ENCODE results near the gene ARID1B. TPM values are rescaled to one million over a fixed set of nuclear protein-coding genes. Genes with fewer than 3 reads are reported as not detected.

Gene ARID1B
- total and polyA plus RNA-seq, 7 experiments from 2014 or later, result 17.5 to 164 (median 139) TPM

GRCh38 chr6:156955494-156956183 is 178.5 kb downstream of the ARID1B start:
- Histone ChIP-seq H3K9me3 (ENCODE audit: control insufficient read depth in 2 of 3, low read length in 3 of 3) (no peaks in the 10 kb centered on the region), H3K27me3 (ENCODE audit: control insufficient read depth in 2 of 2, insufficient read depth in 2 of 2, low read length in 2 of 2) (no peaks in the 10 kb centered on the region), H3K4me1 (ENCODE audit: control insufficient read depth in 2 of 2, insufficient read depth in 2 of 2, low read length in 2 of 2) (peaks cover 15 to 17% of the 10 kb centered on the region in 2 donors), H3K27ac (ENCODE audit: low read depth, low read length) (no peak overlapping the region), H3K36me3 (ENCODE audit: control insufficient read depth in 2 of 3, insufficient read depth in 3 of 3, low read length in 3 of 3) (no peaks in the 10 kb centered on the region), H3K4me3 (ENCODE audit: low read length) (no peak overlapping the region)
- ATAC-seq, result no peak
- no peak overlapping the region for H3K4me3 Mint-ChIP-seq
- no peaks in the 10 kb centered on the region for H3K9me3 Mint-ChIP-seq
- no peak for DNase-seq
- intact Hi-C loops (cut with micrococcal nuclease), result no loop called here
- H3K36me3 Mint-ChIP-seq, result peaks cover 0 to 7% (median 2%) of the 10 kb centered on the region in 5 donors
- H3K27me3 Mint-ChIP-seq, result no peaks in the 10 kb centered on the region
- ChIA-PET CTCF (no interaction called here), POLR2A (interaction anchor here (0.6 to 1.6 kb wide), 2 partner anchors 65 to 265 kb away, joined by 3 to 7 read pairs; no protein-coding TSS in a partner anchor)
- peaks cover 36 to 76% (median 72%) of the 10 kb centered on the region in 7 donors for H3K4me1 Mint-ChIP-seq
- H3K27ac Mint-ChIP-seq, result peak overlapping the region in 3 of 9 donors; percentile 6 to 55 (median 45)

- POLR2A ChIA-PET, result no interaction called here
- Histone ChIP-seq H3K27ac (ENCODE audit: low read depth, low read length) (no peak overlapping the region), H3K4me1 (ENCODE audit: control insufficient read depth in 2 of 2, insufficient read depth in 2 of 2, low read length in 2 of 2) (peaks cover 15 to 17% of the 10 kb centered on the region in 2 donors), H3K9me3 (ENCODE audit: control insufficient read depth in 2 of 3, low read length in 3 of 3) (no peaks in the 10 kb centered on the region), H3K27me3 (ENCODE audit: control insufficient read depth in 2 of 2, insufficient read depth in 2 of 2, low read length in 2 of 2) (no peaks in the 10 kb centered on the region), H3K4me3 (ENCODE audit: low read length) (no peak overlapping the region), H3K36me3 (ENCODE audit: control insufficient read depth in 2 of 3, insufficient read depth in 3 of 3, low read length in 3 of 3) (no peaks in the 10 kb centered on the region)
- Mint-ChIP-seq H3K27ac (no peak overlapping the region), H3K4me3 (no peak overlapping the region), H3K4me1 (peaks cover 36 to 75% (median 71%) of the 10 kb centered on the region in 7 donors), H3K36me3 (peaks cover 0 to 7% (median 2%) of the 10 kb centered on the region in 5 donors), H3K27me3 (no peaks in the 10 kb centered on the region), H3K9me3 (no peaks in the 10 kb centered on the region)
- DNase-seq (no peak), ATAC-seq (no peak)
- intact Hi-C loops (cut with micrococcal nuclease), result no loop called here
- CTCF ChIA-PET, result no interaction called here
Measured at GRCh38 chr6:156956286-156956685, 179.1 kb downstream of the ARID1B start.

- CTCF ChIA-PET, result interaction anchor here (1.0 kb wide), 1 partner anchor 10 kb away, joined by 3 read pairs; no protein-coding TSS in a partner anchor
- Mint-ChIP-seq H3K9me3 (peaks cover 0 to 1% (median 0%) of the 10 kb centered on the region in 11 donors), H3K4me1 (peaks cover 31 to 73% (median 66%) of the 10 kb centered on the region in 7 donors), H3K4me3 (no peak overlapping the region), H3K27me3 (no peaks in the 10 kb centered on the region), H3K27ac (peak overlapping the region in 4 of 9 donors; percentile 2 to 14 (median 10)), H3K36me3 (peaks cover 0 to 9% (median 2%) of the 10 kb centered on the region in 5 donors)
- intact Hi-C loops (cut with micrococcal nuclease), result no loop called here
- no peak for ATAC-seq
- POLR2A ChIA-PET, result no interaction called here
- Histone ChIP-seq H3K36me3 (ENCODE audit: control insufficient read depth in 2 of 3, insufficient read depth in 3 of 3, low read length in 3 of 3) (no peaks in the 10 kb centered on the region), H3K27ac (ENCODE audit: low read depth, low read length) (no peak overlapping the region), H3K9me3 (ENCODE audit: control insufficient read depth in 2 of 3, low read length in 3 of 3) (no peaks in the 10 kb centered on the region), H3K27me3 (ENCODE audit: control insufficient read depth in 2 of 2, insufficient read depth in 2 of 2, low read length in 2 of 2) (no peaks in the 10 kb centered on the region), H3K4me3 (ENCODE audit: low read length) (no peak overlapping the region), H3K4me1 (ENCODE audit: control insufficient read depth in 2 of 2, insufficient read depth in 2 of 2, low read length in 2 of 2) (peaks cover 13% of the 10 kb centered on the region in 2 donors)
- no peak for DNase-seq
Measured at GRCh38 chr6:156957931-156958547, 180.9 kb downstream of the ARID1B start.

- Mint-ChIP-seq H3K4me1 (peaks cover 24 to 73% (median 65%) of the 10 kb centered on the region in 7 donors), H3K27ac (no peak overlapping the region), H3K27me3 (no peaks in the 10 kb centered on the region), H3K4me3 (no peak overlapping the region), H3K9me3 (peaks cover 0 to 1% (median 0%) of the 10 kb centered on the region in 11 donors), H3K36me3 (peaks cover 0 to 11% (median 0%) of the 10 kb centered on the region in 5 donors)
- Histone ChIP-seq H3K27me3 (ENCODE audit: control insufficient read depth in 2 of 2, insufficient read depth in 2 of 2, low read length in 2 of 2) (no peaks in the 10 kb centered on the region), H3K27ac (ENCODE audit: low read depth, low read length) (no peak overlapping the region), H3K36me3 (ENCODE audit: control insufficient read depth in 2 of 3, insufficient read depth in 3 of 3, low read length in 3 of 3) (no peaks in the 10 kb centered on the region), H3K4me3 (ENCODE audit: low read length) (no peak overlapping the region), H3K4me1 (ENCODE audit: control insufficient read depth in 2 of 2, insufficient read depth in 2 of 2, low read length in 2 of 2) (peaks cover 4 to 15% of the 10 kb centered on the region in 2 donors), H3K9me3 (ENCODE audit: control insufficient read depth in 2 of 3, low read length in 3 of 3) (no peaks in the 10 kb centered on the region)
- ChIA-PET CTCF (interaction anchor here (0.8 kb wide), 1 partner anchor 27 kb away, joined by 3 read pairs; no protein-coding TSS in a partner anchor), POLR2A (no interaction called here)
- ATAC-seq, result no peak
- intact Hi-C loops (cut with micrococcal nuclease), result no loop called here
- DNase-seq, result no peak
Measured at GRCh38 chr6:156960525-156960924, 183.3 kb downstream of the ARID1B start.

GRCh38 chr6:156961282-156961892 is 184.2 kb downstream of the ARID1B start:
- Histone ChIP-seq H3K9me3 (ENCODE audit: control insufficient read depth in 2 of 3, low read length in 3 of 3) (no peaks in the 10 kb centered on the region), H3K36me3 (ENCODE audit: control insufficient read depth in 2 of 3, insufficient read depth in 3 of 3, low read length in 3 of 3) (no peaks in the 10 kb centered on the region), H3K27me3 (ENCODE audit: control insufficient read depth in 2 of 2, insufficient read depth in 2 of 2, low read length in 2 of 2) (no peaks in the 10 kb centered on the region), H3K4me1 (ENCODE audit: control insufficient read depth in 2 of 2, insufficient read depth in 2 of 2, low read length in 2 of 2) (peaks cover 4 to 14% of the 10 kb centered on the region in 2 donors), H3K4me3 (ENCODE audit: low read length) (no peak overlapping the region), H3K27ac (ENCODE audit: low read depth, low read length) (no peak overlapping the region)
- Mint-ChIP-seq H3K4me3 (no peak overlapping the region), H3K27me3 (no peaks in the 10 kb centered on the region), H3K4me1 (peaks cover 20 to 70% (median 62%) of the 10 kb centered on the region in 7 donors), H3K36me3 (peaks cover 0 to 11% (median 0%) of the 10 kb centered on the region in 5 donors), H3K9me3 (peaks cover 0 to 1% (median 0%) of the 10 kb centered on the region in 11 donors), H3K27ac (no peak overlapping the region)
- no peak for ATAC-seq
- ChIA-PET CTCF (interaction anchor here (0.8 kb wide), 1 partner anchor 28 kb away, joined by 3 read pairs; no protein-coding TSS in a partner anchor), POLR2A (no interaction called here)
- intact Hi-C loops (cut with micrococcal nuclease), result no loop called here
- no peak for DNase-seq

GRCh38 chr6:156963712-156964700 is 186.8 kb downstream of the ARID1B start:
- H3K4me3 ChIP-seq (ENCODE audit: low read length), result no peak overlapping the region
- ATAC-seq (peak; percentile 81), DNase-seq (no peak)
- Mint-ChIP-seq H3K27ac (peak overlapping the region in 2 of 9 donors; percentile 8 to 43), H3K36me3 (peaks cover 0 to 12% (median 0%) of the 10 kb centered on the region in 5 donors), H3K27me3 (no peaks in the 10 kb centered on the region), H3K4me1 (peaks cover 10 to 66% (median 58%) of the 10 kb centered on the region in 7 donors), H3K9me3 (peaks cover 0 to 1% (median 0%) of the 10 kb centered on the region in 11 donors), H3K4me3 (peak overlapping the region in 4 of 10 donors; percentile 6 to 37 (median 29))
- H3K27ac ChIP-seq (ENCODE audit: low read depth, low read length), result no peak overlapping the region
- H3K27me3 ChIP-seq (ENCODE audit: control insufficient read depth in 2 of 2, insufficient read depth in 2 of 2, low read length in 2 of 2), result no peaks in the 10 kb centered on the region
- peaks cover 0 to 5% of the 10 kb centered on the region in 2 donors for H3K4me1 ChIP-seq (ENCODE audit: control insufficient read depth in 2 of 2, insufficient read depth in 2 of 2, low read length in 2 of 2)
- intact Hi-C loops (cut with micrococcal nuclease), result loop anchor here in 1 of 2 donors (2.0 kb wide), 1 partner anchor 15 kb away; no protein-coding TSS in a partner anchor
- CTCF ChIA-PET, result no interaction called here
- no peaks in the 10 kb centered on the region for H3K36me3 ChIP-seq (ENCODE audit: control insufficient read depth in 2 of 3, insufficient read depth in 3 of 3, low read length in 3 of 3)
- POLR2A ChIA-PET, result interaction anchor here (0.8 kb wide), 1 partner anchor 175 kb away, joined by 3 read pairs; no protein-coding TSS in a partner anchor
- H3K9me3 ChIP-seq (ENCODE audit: control insufficient read depth in 2 of 3, low read length in 3 of 3), result no peaks in the 10 kb centered on the region

All from naive thymus-derived CD4-positive, alpha-beta T cell (primary cell).